HG03457 (cell line): ENCODE measurements around the gene TMED8.

ENCODE experiments used
- ATAC-seq: cut with Tn5 transposase; IDR thresholded peaks from one replicate; pipeline ENCODE4 v1.9.1; 2021; ENCODE audit warnings: moderate number of reproducible peaks; ENCODE audit not compliant: unreplicated experiment

Gene TMED8

DNA sequence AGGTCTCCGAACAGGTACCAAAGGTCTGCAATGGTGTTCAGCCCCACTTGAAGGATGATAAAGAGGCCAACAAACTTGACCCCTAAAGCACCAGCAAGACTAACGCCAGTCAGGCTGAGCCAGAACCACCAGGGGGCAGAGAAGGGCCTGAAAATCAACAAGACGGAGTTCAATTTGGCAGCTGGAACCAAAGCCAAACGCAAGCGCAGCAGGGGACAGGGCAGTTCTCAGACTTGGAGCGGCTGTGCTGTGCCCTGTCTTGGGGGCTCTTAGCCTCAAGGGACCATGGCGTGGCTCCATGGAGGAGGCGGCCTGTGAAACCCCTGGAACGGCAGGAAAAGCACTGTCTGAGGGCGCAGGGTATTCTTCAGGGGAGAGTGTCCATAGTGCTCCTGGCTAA, 75.8 kb downstream of the TMED8 start:
- ATAC-seq, result no peak

GRCh38 chr14:77299771-77300170, 77.1 kb downstream of the TMED8 start:
- no peak for ATAC-seq

DNA sequence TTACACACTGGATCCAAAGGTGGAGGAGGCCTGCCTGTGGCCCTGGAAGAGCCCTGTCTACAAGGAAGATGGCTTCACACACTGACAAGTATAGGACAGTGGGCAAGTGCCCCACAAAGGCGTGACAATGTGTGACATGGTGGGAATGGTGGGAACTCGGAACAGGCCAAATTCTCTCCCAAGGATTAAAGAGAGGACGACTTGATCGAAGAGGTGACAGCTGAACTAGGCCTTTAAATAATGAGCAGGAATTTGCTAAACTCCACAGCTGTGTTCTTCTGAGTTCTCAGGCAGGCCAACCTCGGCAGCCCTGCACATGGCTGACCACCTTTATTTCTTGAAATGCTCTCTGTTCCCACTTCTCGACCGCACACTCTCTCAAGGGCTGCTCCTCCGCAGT, 80.0 kb downstream of the TMED8 start:
- no peak for ATAC-seq

DNA sequence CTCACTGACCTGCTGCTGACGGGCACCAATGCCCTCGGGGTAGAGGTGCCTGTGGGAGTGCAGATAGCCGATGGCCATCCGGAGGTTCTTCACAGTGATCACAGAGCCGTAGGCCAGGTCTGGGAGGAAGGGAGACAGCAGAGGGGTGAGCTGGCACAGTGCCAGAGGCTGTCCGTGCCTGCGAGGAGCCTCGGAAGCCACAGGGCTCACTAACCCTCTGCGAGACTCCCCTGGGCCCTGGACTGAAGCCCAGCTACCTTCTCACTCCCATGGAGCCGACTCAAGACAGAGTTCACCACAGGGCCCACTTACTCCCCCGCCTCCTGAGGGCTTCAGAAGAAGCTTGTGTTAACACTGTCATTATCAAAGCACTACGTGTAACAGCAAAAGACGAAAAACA, 80.7 kb downstream of the TMED8 start:
- ATAC-seq, result no peak

DNA sequence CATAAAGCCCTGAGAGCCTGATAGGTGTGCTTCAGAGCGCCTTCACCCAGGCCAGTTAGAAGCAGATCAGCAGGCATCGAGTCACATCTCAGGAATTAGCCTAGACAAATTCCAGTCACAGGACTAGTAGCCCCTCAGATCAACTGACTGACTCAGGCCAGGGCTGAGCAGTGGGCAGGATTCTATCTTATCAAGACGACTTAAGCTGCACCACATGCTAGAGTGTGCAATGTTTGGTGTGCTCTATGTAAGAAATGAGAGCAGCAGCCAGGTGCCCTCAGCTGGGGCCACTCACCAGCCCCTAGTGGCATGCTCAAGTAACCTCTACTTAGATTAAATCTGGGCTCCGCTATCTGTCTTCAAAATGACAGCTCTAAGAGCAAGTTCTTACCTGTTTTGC, 86.2 kb downstream of the TMED8 start:
- no peak for ATAC-seq

DNA sequence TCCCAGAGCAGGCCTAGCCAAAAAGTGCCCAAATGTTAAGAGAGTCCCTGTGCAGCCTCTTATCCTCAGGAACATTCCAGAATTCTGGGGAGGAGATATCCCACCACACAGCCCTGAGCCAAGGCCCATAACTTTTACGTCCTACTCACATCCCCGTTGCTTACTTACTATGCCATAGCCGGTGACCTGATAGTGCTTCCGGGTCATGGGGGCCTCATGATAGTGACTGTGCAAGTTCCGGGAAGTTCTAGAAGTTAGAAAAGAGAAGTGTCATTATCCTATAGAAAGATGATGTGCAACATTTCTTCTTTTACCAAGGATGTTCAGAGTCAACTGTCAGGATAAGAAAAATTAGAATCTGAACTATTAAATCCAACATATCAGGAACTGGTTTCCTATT, 90.3 kb downstream of the TMED8 start:
- no peak for ATAC-seq
